GM12865 (cell line): Measurements from ENCODE around the gene ROBO1.

ENCODE experiments used
- DNase-seq: peaks from one replicate; pipeline ENCODE4 v3.0.0; 2010; ENCODE audit warnings: low read depth
- H3K4me3 ChIP-seq: 2 replicates; pipeline ENCODE4 v1.5.1; 2011; ENCODE audit warnings: mild to moderate bottlenecking, low read depth, low read length, control low read depth
- CTCF ChIP-seq: IDR thresholded peaks from 2 replicates; pipeline ENCODE4 v1.5.1; 2011; ENCODE audit warnings: low read length, control low read depth, low read depth, inconsistent platforms; ENCODE audit not compliant: insufficient read depth; ENCODE audit errors: missing control alignments

Gene ROBO1

DNA sequence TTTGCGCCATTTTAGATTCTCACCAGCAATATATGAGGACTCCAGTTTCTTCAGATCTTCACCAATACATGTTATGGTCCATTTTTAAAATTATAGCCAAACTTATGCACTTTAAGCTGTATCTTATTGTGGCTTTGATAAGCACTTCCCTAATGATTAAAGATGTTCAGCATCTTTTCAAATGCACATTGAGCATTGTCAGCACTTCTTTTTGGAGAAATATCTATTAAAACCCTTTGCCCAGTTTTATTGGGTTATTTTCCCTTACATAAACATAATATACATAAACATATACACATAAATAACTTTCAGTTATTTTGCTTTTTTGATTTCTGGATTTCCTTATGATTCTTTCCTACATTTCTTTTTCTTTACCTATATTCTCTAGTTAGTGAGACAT lies 83.8 kb downstream of the ROBO1 start:
- no peak for DNase-seq
- no peak for TF ChIP-seq CTCF
- no peak overlapping the region for H3K4me3 ChIP-seq

DNA sequence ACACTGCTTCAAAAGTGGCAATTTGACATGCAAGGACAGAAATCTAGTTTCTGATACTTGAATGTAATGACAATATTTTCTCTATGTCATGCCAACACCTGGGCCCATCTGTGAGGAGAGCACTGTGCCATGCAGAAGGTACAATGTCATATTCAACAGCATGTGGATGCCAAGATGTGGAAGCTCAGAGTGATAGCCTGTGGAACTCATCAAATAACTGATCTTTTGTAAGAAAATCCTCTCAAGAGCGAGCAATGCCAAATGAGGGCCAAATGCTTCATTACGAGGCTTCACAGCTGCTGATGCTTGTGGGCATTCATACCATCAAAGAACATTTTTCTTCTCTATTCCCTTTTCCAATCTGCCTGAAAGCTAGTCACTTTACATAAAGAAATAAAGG lies 95.1 kb downstream of the ROBO1 start:
- H3K4me3 ChIP-seq: no peak overlapping the region
- no peak for DNase-seq
- TF ChIP-seq CTCF: no peak

GRCh38 chr3:79672075-79672474 lies 95.7 kb downstream of the ROBO1 start:
- DNase-seq: no peak
- TF ChIP-seq CTCF: no peak
- H3K4me3 ChIP-seq: no peak overlapping the region

GRCh38 chr3:79670178-79670577 lies 97.6 kb downstream of the ROBO1 start:
- no peak for DNase-seq
- no peak for TF ChIP-seq CTCF
- H3K4me3 ChIP-seq: no peak overlapping the region

DNA sequence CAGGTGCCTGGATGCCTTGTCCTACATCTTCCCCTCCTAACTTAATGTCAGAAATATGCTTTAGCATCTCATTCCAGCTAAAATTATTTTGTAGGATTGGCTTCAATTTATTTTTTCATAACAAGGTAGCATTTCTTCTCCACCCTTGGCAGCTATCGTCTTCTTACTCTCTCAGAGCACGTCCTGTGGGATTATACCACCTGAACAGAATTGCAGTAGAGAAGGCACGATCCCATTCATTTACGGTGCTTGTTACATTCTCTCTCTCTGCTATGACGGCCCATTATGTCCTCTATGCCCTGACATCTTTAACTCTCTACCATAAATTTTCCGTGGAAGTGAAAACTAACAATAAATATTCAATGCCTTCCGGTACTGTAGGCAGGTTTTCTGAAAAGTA lies 103.3 kb downstream of the ROBO1 start:
- no peak for TF ChIP-seq CTCF
- no peak for DNase-seq
- no peak overlapping the region for H3K4me3 ChIP-seq

DNA sequence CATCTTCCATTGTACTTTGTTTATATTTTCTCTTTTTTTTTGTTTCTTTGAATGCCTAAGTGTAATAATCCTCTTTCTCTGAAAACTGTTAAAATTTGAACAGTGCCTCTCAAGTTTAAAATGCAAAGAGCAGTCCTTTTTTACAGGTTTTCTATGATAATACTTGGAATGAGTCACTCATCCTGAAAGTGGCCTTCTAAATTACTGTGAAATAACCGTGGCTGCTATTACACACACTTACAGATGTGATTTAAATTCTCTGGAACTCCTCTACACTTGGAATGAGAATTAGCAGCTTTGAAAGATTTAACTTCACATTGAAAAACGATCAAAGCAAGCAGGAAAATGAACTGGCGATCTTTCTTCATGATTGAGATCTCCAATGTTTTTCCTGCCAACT lies 105.9 kb downstream of the ROBO1 start:
- no peak for DNase-seq
- no peak overlapping the region for H3K4me3 ChIP-seq

More for the DNA sequence above, 105.9 kb downstream of the ROBO1 start:
- no peak for TF ChIP-seq CTCF
